Psoas muscle (tissue), 8 donors: ENCODE measurements around the gene ARAP3. TPM values are rescaled to one million over a fixed set of nuclear protein-coding genes. Genes with fewer than 3 reads are reported as not detected.

Experiments
- ATAC-seq, 4 donors: fragments of 200-7000 bp; cut with Tn5 transposase; one replicate each; pipeline ENCODE4 v1.9.1; 2020; ENCODE audit warnings: moderate library complexity in 3 of 4, mild to moderate bottlenecking in 2 of 4
- DNase-seq, 2 donors: peaks; one replicate each; pipeline ENCODE4 v3.0.0-alpha.2; 2020
- H3K27ac ChIP-seq: fragments of 200-600 bp; one replicate; pipeline ENCODE4 v1.8.0; 2022
- H3K27me3 ChIP-seq, 3 donors: fragments of 200-600 bp in 1 of 3; one replicate each; pipeline versions ENCODE4 v1.6.1 to v1.8.0; 2013 to 2022; ENCODE audit warnings: low read length in 2 of 3, mild to moderate bottlenecking in 2 of 3, moderate library complexity in 1 of 3; ENCODE audit not compliant: insufficient read depth in 3 of 3
- H3K36me3 ChIP-seq, 2 donors: fragments of 200-600 bp in 1 of 2; one replicate each; pipeline versions ENCODE4 v1.6.1 to v1.8.0; 2013 to 2022; ENCODE audit warnings: low read depth in 1 of 2, mild to moderate bottlenecking in 1 of 2, moderate library complexity in 1 of 2; ENCODE audit not compliant: insufficient read depth in 1 of 2
- H3K4me1 ChIP-seq: fragments of 200-600 bp; one replicate; pipeline ENCODE4 v1.8.0; 2022
- H3K4me3 ChIP-seq: fragments of 200-600 bp; one replicate; pipeline ENCODE4 v1.8.0; 2022; ENCODE audit warnings: mild to moderate bottlenecking
- H3K9me3 ChIP-seq: fragments of 200-600 bp; one replicate; pipeline ENCODE4 v1.8.0; 2022
- CTCF ChIP-seq: fragments of 200-600 bp; IDR thresholded peaks from one replicate; pipeline ENCODE4 v1.8.0; 2022; ENCODE audit warnings: antibody characterized with exemption
- WGBS, 3 donors: extraction: QIAGEN DNeasy Blood & Tissue Kit; methylation state at CpG; one replicate each; pipeline versions ENCODE4 v1.1.6 to v1.1.7; 2013; 5-methylcytosine and 5-hydroxymethylcytosine counted together
- intact Hi-C, 2 donors: fragments of 100-400 bp; cut with DNase I; formaldehyde crosslinking; loops; one replicate each; pipeline versions ENCODE4 v1.11.0 to v1.14.2; 2022
- polyA plus RNA-seq, 3 donors: library from polyadenylated mRNA; stranded (reverse); fragments of 200-250 nt; gene quantifications; one replicate each; pipeline ENCODE4 v1.2.3, GENCODE V29; 2013
- total RNA-seq, 4 donors: library from RNA; stranded (reverse); fragmentation: NEBNext Ultra II Directional in 2 of 4; extraction: Animal tissue kit (Norgen Biotek cat#: 25700) in 2 of 4; gene quantifications; one replicate each; pipeline versions ENCODE4 v1.2.1 to v1.2.4, GENCODE V29; 2021 to 2023
- donor health status: healthy with polysubstance abuse.
- donor health status: DM: no; HTN: no; CAD: no; lungs with moderate emphysema.
- donor health status: Bipolar disorder and iron deficiency.
- donor health status: healthy.
- donor health status: DM: yes; HTN: yes; CAD: no.
- donor health status: DM: no; HTN: no; CAD: no.
- donor health status: DM: no; HTN: no; CAD: no.
- donor health status: DM: yes; HTN: yes; CAD: no.

The ARAP3 gene
- total and polyA plus RNA-seq, 7 donors, result 2.4 to 10.0 (median 5.2) TPM

- Histone ChIP-seq H3K27me3 (no peaks in the 10 kb centered on the region), H3K9me3 (no peaks in the 10 kb centered on the region), H3K4me1 (peaks cover 30% of the 10 kb centered on the region), H3K4me3 (peak within 1 kb of the TSS; percentile 99), H3K36me3 (peaks cover 5 to 51% of the 10 kb centered on the region in 2 donors), H3K27ac (peak within 1 kb of the TSS; percentile 100)
- TF ChIP-seq CTCF, result peak; percentile 97
- peak; percentile 89 to 97 (median 94) for ATAC-seq
- WGBS, 3 donors, result 2 to 4% (median 2%) methylated on average over 39 to 70 of the region's 70 CpGs
- intact Hi-C loops, result loop anchor here (1.0 to 2.0 kb wide), 2 partner anchors 27 to 28 kb away; no protein-coding TSS in a partner anchor
- peak; percentile 99 for DNase-seq
Observed at GRCh38 chr5:141618804-141619554, 63.1 kb downstream of the ARAP3 start, which contains the start of gene DIAPH1. Gene DIAPH1 (minus strand): TSS chr5:141619000. CDS start chr5:141618914, 86 bp downstream.

DNA sequence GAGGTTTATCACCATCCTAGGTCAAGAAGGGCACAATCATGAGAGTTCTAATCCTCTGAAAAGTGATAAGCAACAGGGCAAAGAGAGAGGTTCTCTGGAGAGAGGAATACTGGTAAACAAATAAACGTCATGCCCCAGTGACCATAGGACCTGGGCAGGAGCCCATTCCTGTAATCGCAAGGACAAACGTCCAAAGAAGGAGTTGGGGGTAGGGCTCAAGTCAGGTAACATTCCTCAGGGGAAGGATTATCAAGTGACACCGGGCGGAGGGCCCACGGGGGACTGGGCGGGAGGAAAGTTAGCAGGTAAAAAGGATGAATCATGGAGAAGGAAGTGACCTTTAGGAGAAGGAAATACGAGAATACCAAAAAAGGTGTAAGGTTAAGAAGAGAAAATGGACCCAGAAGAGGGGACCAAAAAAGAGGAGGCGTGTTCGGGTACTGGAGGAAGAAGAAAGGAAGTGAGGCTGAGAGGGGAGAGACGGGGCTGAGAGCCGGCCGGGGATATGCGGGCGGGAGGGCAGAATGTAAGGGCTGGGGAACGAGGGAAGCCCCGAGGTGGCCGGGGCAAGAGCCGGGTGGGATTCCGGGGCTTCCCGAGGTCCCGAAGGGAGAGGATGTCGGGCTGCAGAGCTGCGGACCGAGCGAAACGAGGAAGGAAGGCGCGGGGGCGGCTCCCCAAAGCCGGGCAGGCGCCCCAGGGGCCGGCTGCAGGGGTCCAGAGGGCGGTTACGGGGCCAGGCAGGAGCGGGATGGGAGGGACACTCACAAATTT lies 63.8 kb downstream of the ARAP3 start:
- intact Hi-C loops, result loop anchor here in 1 of 2 donors (2.0 kb wide), 1 partner anchor 27 kb away; no protein-coding TSS in a partner anchor
- WGBS, 3 donors, result 0 to 1% (median 0%) methylated on average over 28 to 36 of the region's 36 CpGs
- peak; percentile 49 to 80 for DNase-seq
- Histone ChIP-seq H3K27ac (peak overlapping the region; percentile 100), H3K27me3 (no peaks in the 10 kb centered on the region), H3K36me3 (peaks cover 5 to 43% of the 10 kb centered on the region in 2 donors), H3K4me1 (peaks cover 38% of the 10 kb centered on the region), H3K9me3 (no peaks in the 10 kb centered on the region), H3K4me3 (peak overlapping the region; percentile 99)
- peak; percentile 47 to 77 (median 63) for ATAC-seq
- no peak for TF ChIP-seq CTCF

DNA sequence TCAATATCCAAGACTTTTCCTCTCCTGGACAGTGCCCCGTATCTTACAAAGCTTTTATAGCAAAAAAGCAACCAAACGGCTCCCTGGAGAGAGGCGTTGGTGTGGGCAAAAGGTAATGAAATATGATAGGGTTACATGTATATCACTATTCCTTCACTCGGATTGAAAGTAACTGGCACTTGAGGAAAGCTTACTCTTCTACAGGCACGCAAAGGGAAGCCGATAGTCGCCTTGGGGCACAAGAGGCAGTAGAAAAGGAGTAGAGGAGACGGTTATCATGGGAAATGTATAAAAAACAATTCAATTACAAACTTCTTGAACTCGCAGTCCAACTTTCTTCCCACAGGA lies 64.4 kb downstream of the ARAP3 start:
- H3K9me3 ChIP-seq, result no peaks in the 10 kb centered on the region

DNA sequence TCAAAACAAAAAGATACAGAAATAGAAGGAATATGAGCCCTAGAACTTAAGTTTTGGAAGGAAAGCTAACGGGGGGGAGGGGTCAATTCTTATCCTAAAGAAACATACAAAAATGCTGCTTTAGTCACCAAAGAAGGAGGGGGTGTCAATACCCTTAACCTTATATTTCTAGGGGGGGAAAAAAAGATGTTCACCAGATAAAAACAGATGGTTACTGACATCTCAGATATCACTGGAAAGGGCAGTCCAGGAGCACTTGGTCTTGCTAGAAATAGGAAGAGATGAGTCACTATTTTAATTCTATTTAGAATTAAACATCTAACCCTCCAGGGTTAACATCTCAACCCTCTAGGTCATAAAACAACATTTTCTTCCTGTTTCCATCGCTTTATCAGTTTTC lies 64.9 kb downstream of the ARAP3 start:
- WGBS, 3 donors, result 32 to 51% (median 49%) methylated on average over 2 of the region's 2 CpGs
- H3K4me3 ChIP-seq, result peak overlapping the region; percentile 99

More for the DNA sequence above, 64.4 kb downstream of the ARAP3 start:
- DNase-seq, result no peak
- Histone ChIP-seq H3K4me1 (peaks cover 43% of the 10 kb centered on the region), H3K27me3 (no peaks in the 10 kb centered on the region), H3K27ac (peak overlapping the region; percentile 100), H3K4me3 (peak overlapping the region; percentile 99), H3K36me3 (peaks cover 5 to 38% of the 10 kb centered on the region in 2 donors)
- intact Hi-C loops, result loop anchor here in 1 of 2 donors (2.0 kb wide), 1 partner anchor 27 kb away; no protein-coding TSS in a partner anchor
- TF ChIP-seq CTCF, result no peak
- WGBS, 3 donors, result 3 to 10% (median 5%) methylated on average over 9 of the region's 9 CpGs
- ATAC-seq, result peak in 1 of 4 donors; percentile 5

More for the DNA sequence above, 64.9 kb downstream of the ARAP3 start:
- Histone ChIP-seq H3K27me3 (no peaks in the 10 kb centered on the region), H3K27ac (peak overlapping the region; percentile 100), H3K9me3 (no peaks in the 10 kb centered on the region), H3K4me1 (peaks cover 49% of the 10 kb centered on the region), H3K36me3 (peaks cover 5 to 34% of the 10 kb centered on the region in 2 donors)
- ATAC-seq (peak in 3 of 4 donors; percentile 30 to 68 (median 35)), DNase-seq (no peak)
- intact Hi-C loops, result no loop called here
- no peak for TF ChIP-seq CTCF
